Activated CD4-positive, alpha-beta T cell treated with anti-CD3 and anti-CD28 coated beads, Interleukin-2, Interleukin-4, amounts not matched to agents 100 ng/mL and 50 ng/mL, durations not matched to agents 16 hours and 8 hours (primary cell): ENCODE data around the gene IGSF22.
A peak's percentile ranks its signal among the peaks of the same experiment; 100 is the strongest.
"Not testable (repeated sequence)": the region's sequence is repeated elsewhere in the genome, so short reads cannot be mapped to it uniquely, and the experiment has no call there.

Source experiments
- DNase-seq: peaks from one replicate; pipeline ENCODE4 v3.0.0-alpha.2; 2020; ENCODE audit warnings: low spot score

The IGSF22 gene

DNA sequence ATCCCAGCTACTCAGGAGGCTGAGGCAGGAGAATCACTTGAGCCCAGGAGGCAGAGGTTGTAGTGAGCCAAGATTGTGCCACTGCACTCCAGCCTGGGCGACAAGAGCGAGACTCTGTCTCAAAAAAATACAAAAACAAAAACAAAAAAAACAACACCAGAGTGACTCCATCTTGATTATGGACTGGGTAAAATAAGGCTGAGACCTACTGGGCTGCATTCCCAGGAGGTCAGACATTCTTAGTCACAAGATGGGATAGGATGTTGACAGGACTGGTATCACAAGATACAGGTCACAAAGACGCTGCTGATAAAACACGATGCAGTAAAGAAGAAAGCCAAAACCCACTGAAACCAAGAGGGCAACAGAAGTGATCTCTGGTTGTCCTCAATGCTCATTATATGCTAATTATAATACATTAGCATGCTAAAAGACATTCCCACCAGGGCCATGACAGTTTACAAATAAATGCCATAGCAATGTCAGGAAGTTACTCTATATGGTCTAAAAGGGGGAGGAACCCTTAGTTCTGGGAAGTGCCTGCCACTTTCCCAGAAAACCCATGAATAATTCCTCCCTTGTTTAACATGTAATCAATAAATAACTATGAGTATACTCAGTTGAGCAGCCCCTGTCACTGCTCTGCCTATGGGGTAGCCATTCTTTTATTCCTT lies 34.4 kb downstream of the IGSF22 start:
- DNase-seq = not testable (repeated sequence)

DNA sequence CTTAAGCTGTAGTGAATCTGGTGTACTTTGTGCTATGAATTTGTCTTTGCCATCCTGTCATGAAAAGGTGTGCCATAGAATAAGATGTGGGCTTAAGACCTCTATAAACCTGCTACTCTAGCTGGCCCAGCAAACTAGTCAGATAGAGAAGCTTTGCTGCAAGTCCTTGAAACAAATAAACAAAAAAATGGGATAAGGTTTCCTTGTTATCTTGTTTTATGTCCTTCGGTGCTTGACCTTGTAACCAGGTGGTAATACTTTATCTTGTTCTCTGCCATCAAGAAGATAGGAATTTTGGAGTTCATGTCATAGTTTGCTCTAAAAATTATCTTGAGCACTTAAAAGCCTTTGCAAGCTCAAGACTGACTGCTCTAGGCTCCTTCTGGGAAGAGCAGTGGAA lies 41.7 kb downstream of the IGSF22 start:
- no peak for DNase-seq

DNA sequence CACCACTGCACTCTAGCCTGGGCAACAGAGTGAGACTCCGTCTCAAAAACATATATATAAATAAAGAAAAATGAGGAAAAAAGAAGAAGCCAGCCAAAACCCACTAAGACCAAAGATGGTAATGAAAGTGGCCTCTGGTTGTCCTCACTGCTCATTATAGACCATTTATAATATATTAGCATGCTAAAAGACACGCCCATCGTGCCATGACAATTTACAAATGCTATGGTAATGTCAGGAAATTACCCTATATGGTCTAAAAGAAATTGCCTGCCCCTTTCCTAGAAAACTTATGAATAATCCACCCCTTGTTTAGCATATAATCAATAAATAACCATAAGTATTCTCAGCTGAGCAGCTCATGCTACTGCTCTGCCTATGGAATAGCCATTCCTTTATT lies 43.5 kb downstream of the IGSF22 start:
- DNase-seq = no peak

DNA sequence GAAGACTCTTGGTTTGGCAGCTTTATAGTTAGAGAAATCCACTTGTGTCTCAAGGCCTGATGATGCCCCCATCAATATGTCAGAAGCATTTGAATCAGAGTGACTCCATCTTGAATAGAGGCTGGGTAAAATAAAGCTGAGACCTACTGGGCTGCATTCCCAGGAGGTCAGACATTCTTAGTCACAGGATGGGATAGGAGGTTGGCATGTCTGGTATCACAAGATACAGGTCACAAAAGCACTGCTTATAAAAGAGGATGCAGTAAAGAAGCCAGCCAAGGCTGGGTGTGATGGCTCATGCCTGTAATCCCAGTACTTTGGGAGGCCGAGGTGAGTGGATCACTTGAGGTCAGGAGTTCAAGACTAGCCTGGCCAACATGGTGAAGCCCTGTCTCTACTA lies 44.0 kb downstream of the IGSF22 start:
- not testable (repeated sequence) for DNase-seq

GRCh38 chr11:18677560-18677959 lies 48.4 kb downstream of the IGSF22 start:
- DNase-seq = no peak

DNA sequence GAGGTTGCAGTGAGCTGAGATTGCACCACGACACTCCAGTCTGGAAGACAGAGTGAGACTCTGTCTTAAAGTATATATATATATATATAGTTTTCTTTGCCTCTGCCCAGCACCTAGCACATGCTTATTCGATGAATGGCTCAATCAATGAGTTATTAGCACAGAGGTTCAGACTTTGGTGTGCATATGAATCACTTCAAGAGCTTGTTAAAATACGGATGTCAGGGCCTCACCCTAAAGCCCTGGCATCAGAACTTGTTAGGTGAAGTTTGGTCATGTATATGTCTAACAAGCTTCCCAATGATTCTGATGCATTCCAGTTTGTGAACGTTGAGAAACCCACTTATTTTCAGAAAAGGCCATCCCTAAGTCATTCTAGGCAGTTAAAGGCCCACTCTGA lies 49.2 kb downstream of the IGSF22 start:
- DNase-seq = no peak

GRCh38 chr11:18672209-18672608 lies 53.8 kb downstream of the IGSF22 start:
- DNase-seq = peak; percentile 23

DNA sequence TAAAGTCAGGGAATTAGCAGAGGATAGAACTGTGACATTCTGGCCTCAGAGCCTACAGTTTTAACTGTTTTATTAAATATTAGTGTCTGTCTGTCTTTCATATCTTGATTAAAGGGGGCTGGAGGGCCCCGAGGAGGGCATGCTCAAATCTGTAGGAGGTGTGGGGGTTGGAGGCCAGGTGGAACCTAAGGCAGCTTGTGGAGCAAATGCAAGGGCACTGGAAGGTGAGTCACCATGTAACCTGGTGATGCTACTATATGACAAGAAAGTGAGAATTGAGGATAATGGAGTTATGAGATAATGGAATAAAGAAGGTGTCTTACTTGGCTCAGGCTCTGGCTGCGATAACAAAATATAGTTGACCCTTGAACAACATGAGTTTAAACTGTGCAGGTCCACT lies 54.7 kb downstream of the IGSF22 start:
- DNase-seq = no peak

DNA sequence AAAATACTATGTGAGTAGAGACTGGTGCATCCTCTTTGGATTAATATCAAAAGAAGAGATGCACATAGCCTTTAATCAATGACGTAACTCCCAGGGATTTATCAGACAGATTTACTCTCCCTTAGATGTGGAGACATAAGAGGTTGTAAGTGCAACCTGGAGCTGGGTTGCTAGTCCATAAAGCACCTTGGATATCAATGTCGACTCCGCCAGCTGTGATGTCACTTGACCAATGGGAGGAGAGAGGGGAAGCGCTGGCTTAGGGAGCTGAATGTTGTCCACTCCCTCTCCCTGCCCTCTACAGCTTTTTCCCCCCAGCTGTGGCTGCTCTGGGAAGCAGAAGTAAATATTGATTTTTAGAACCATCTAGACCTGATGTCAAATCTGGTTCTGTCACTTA lies 56.3 kb downstream of the IGSF22 start:
- DNase-seq = no peak

GRCh38 chr11:18669219-18669596 lies 56.8 kb downstream of the IGSF22 start:
- peak; percentile 30 for DNase-seq

DNA sequence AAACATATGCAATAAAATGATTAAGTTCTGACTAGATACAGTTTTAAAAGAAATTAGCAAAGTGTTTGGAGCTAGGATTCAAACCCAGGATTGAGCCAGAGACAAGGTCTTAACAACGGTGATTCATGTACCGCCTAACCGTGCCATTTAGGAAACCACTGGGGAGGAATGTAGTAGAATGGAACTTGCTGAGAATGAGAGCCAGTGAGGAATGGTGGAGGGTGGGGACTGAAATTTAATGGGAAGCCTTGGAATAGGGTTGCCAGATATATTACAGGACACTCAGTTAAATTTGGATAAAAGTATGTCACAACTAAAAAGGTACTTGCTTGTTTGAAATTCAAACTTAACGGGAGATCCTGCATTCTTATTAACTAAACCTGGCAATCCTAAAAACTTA lies 57.9 kb downstream of the IGSF22 start:
- no peak for DNase-seq

- not testable (repeated sequence) for DNase-seq
Measured at GRCh38 chr11:18665353-18665872, 60.6 kb downstream of the IGSF22 start.

DNA sequence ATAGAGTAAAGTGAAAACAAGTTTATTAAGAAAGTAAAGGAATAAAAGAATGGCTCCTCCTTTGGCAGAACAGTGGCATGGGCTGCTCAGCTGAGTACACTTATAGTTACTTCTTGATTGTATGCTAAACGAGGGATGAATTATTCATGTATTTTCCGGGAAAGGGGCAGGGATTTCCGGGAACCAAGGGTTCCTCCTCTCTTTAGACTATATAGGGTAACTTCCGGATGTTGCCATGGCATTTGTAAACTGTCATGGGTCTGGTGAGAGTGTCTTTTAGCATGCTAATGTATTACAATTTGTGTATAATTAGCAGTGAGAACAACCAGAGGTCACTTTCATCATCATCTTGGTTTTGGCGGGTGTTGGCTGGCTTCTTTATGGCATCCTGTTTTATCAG lies 68.3 kb downstream of the IGSF22 start:
- DNase-seq = no peak
